Breast epithelium (tissue), 3 donors: ENCODE data around the gene FOCAD.

Source experiments
- CTCF ChIP-seq, 3 donors: fragments of 450-650 bp; IDR thresholded peaks; one replicate each; pipeline ENCODE4 v1.5.1; 2016 to 2017; ENCODE audit warnings: antibody characterized with exemption in 3 of 3, mild to moderate bottlenecking in 3 of 3, moderate library complexity in 3 of 3
- POLR2A ChIP-seq: fragments of 450-650 bp; IDR thresholded peaks from one replicate; pipeline ENCODE4 v1.6.1; 2016; ENCODE audit warnings: antibody characterized with exemption, mild to moderate bottlenecking, moderate library complexity

GRCh38 chr9:20995616-20996015 is 311.6 kb downstream of the FOCAD start:
- TF ChIP-seq CTCF (IDR thresholded peaks at IDR 0.05) (no peak), POLR2A (no peak)
